ENCODE results near the gene FRMPD2. TPM values are rescaled to one million over a fixed set of nuclear protein-coding genes. Genes with fewer than 3 reads are reported as not detected.
"Not testable (repeated sequence)": the region's sequence is repeated elsewhere in the genome, so short reads cannot be mapped to it uniquely, and the experiment has no call there.

FRMPD2 gene
- total and polyA plus RNA-seq, 4 donors, result 1.8 to 26.7 (median 7.0) TPM

DNA sequence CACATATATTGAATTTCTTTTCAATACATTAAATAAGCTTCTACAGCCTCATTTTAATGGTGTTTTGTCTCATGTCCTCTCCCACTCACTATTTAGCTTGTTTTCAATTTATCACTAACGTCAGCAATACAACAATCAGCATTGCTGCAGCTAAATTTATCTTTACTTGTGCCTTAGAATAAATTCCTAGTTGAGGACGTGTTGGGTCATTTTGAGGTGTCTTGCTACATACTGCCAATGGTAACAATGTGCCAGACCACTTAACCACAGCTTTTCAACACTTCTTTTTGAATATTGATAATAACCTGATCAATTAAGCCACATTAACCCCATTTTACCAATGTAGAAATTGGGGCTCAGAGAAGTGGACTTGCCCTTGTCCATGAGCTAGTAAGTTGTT lies 26.0 kb downstream of the FRMPD2 start:
- Histone ChIP-seq H3K9me3 (ENCODE audit: control insufficient read depth in 4 of 4, insufficient read depth in 3 of 4, low read length in 3 of 4) (peaks cover 0 to 3% (median 1%) of the 10 kb centered on the region in 4 donors), H3K36me3 (ENCODE audit: control insufficient read depth in 4 of 4, insufficient read depth in 4 of 4, low read length in 4 of 4) (no peaks in the 10 kb centered on the region), H3K27ac (ENCODE audit: low read depth in 1 of 2, low read length in 1 of 2) (no peak overlapping the region), H3K9ac (ENCODE audit: insufficient read depth in 1 of 2, low read length in 2 of 2) (no peak overlapping the region), H3K4me1 (ENCODE audit: control insufficient read depth in 5 of 5, insufficient read depth in 5 of 5, low read length in 5 of 5) (peaks cover 0 to 10% (median 0%) of the 10 kb centered on the region in 5 donors), H3K4me3 (no peak overlapping the region), H3K27me3 (ENCODE audit: control insufficient read depth in 3 of 3, insufficient read depth in 3 of 3, low read length in 2 of 3) (no peaks in the 10 kb centered on the region)
- DNase-seq (no peak), ATAC-seq (ENCODE audit: insufficient read depth, low FRiP score) (no peak)
- 39 to 46% methylated on average over 2 of the region's 2 CpGs for WGBS, 2 donors
- TF ChIP-seq, protein P1, sequence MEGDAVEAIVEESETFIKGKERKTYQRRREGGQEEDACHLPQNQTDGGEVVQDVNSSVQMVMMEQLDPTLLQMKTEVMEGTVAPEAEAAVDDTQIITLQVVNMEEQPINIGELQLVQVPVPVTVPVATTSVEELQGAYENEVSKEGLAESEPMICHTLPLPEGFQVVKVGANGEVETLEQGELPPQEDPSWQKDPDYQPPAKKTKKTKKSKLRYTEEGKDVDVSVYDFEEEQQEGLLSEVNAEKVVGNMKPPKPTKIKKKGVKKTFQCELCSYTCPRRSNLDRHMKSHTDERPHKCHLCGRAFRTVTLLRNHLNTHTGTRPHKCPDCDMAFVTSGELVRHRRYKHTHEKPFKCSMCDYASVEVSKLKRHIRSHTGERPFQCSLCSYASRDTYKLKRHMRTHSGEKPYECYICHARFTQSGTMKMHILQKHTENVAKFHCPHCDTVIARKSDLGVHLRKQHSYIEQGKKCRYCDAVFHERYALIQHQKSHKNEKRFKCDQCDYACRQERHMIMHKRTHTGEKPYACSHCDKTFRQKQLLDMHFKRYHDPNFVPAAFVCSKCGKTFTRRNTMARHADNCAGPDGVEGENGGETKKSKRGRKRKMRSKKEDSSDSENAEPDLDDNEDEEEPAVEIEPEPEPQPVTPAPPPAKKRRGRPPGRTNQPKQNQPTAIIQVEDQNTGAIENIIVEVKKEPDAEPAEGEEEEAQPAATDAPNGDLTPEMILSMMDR (IDR thresholded peaks at IDR 0.05; ENCODE audit: control extremely low read depth, extremely low read depth), result no peak

DNA sequence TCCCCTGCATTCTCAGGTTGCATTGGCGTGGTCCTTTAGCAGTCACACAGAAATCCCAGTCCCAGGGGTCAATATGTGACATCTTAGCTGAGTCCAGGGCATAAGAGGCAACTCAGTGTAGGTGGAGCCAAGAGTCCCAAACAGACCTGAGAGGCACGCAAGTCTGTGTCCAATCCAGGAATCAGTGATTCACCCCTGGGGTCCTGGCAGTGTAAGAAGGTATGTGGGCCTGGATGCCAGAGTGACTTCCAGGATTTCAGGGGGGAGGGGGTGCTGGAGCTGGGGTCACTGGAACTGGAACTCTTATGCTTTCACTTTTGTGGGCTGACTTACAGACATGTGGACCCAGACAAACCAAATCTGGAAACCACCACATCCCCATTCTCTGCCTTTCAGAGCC lies 26.8 kb downstream of the FRMPD2 start:
- H3K4me1 ChIP-seq (ENCODE audit: control insufficient read depth in 5 of 5, insufficient read depth in 5 of 5, low read length in 5 of 5), result peaks cover 0 to 10% (median 0%) of the 10 kb centered on the region in 5 donors
- H3K9me3 ChIP-seq (ENCODE audit: control insufficient read depth in 4 of 4, insufficient read depth in 3 of 4, low read length in 3 of 4), result peaks cover 0 to 3% (median 1%) of the 10 kb centered on the region in 4 donors
- 82% methylated on average over 2 of the region's 2 CpGs for WGBS, 2 donors
- TF ChIP-seq, protein P1 (IDR thresholded peaks at IDR 0.05; ENCODE audit: control extremely low read depth, extremely low read depth), result no peak
- H3K27me3 ChIP-seq (ENCODE audit: control insufficient read depth in 3 of 3, insufficient read depth in 3 of 3, low read length in 2 of 3), result no peaks in the 10 kb centered on the region
- H3K9ac ChIP-seq (ENCODE audit: insufficient read depth in 1 of 2, low read length in 2 of 2), result no peak overlapping the region
- no peaks in the 10 kb centered on the region for H3K36me3 ChIP-seq (ENCODE audit: control insufficient read depth in 4 of 4, insufficient read depth in 4 of 4, low read length in 4 of 4)
- ATAC-seq (ENCODE audit: insufficient read depth, low FRiP score), result no peak
- no peak for DNase-seq
- no peak overlapping the region for H3K27ac ChIP-seq (ENCODE audit: low read depth in 1 of 2, low read length in 1 of 2)
- no peak overlapping the region for H3K4me3 ChIP-seq

DNA sequence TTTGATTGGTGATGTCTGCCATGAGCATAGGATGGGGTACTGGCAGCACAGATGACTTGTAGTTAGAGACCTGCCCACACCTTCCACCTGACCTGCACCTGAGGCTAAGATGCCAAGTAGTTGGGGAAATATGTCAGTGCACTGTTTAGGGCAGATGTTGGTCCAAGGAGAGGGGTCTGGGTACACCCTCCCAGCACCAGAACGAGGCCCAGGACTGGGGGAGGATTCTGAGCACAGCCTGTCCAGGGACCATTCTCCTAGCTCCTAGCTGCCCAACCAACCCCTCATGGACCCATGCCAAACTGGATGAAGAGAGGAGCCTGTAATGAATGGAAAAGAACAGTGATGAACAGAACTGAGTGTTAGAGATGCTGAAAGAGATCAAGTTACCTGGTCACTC lies 28.0 kb downstream of the FRMPD2 start:
- no peaks in the 10 kb centered on the region for H3K27me3 ChIP-seq (ENCODE audit: control insufficient read depth in 3 of 3, insufficient read depth in 3 of 3, low read length in 2 of 3)
- H3K9ac ChIP-seq (ENCODE audit: insufficient read depth in 1 of 2, low read length in 2 of 2), result no peak overlapping the region
- DNase-seq (no peak), ATAC-seq (ENCODE audit: insufficient read depth, low FRiP score) (no peak)
- H3K27ac ChIP-seq (ENCODE audit: low read depth in 1 of 2, low read length in 1 of 2), result no peak overlapping the region
- peaks cover 0 to 3% (median 1%) of the 10 kb centered on the region in 4 donors for H3K9me3 ChIP-seq (ENCODE audit: control insufficient read depth in 4 of 4, insufficient read depth in 3 of 4, low read length in 3 of 4)
- no peak overlapping the region for H3K4me3 ChIP-seq
- no peaks in the 10 kb centered on the region for H3K36me3 ChIP-seq (ENCODE audit: control insufficient read depth in 4 of 4, insufficient read depth in 4 of 4, low read length in 4 of 4)
- TF ChIP-seq, protein P1 (IDR thresholded peaks at IDR 0.05; ENCODE audit: control extremely low read depth, extremely low read depth), result no peak
- H3K4me1 ChIP-seq (ENCODE audit: control insufficient read depth in 5 of 5, insufficient read depth in 5 of 5, low read length in 5 of 5), result peaks cover 0 to 10% (median 0%) of the 10 kb centered on the region in 5 donors
- 76 to 89% methylated on average over 1 of the region's 1 CpG for WGBS, 2 donors

- DNase-seq, result no peak
- H3K4me1 ChIP-seq (ENCODE audit: control insufficient read depth in 5 of 5, insufficient read depth in 5 of 5, low read length in 5 of 5), result peaks cover 0 to 10% (median 0%) of the 10 kb centered on the region in 5 donors
- no peaks in the 10 kb centered on the region for H3K27me3 ChIP-seq (ENCODE audit: control insufficient read depth in 3 of 3, insufficient read depth in 3 of 3, low read length in 2 of 3)
- no peaks in the 10 kb centered on the region for H3K36me3 ChIP-seq (ENCODE audit: control insufficient read depth in 4 of 4, insufficient read depth in 4 of 4, low read length in 4 of 4)
- ATAC-seq (ENCODE audit: insufficient read depth, low FRiP score), result no peak
- H3K27ac ChIP-seq (ENCODE audit: low read depth in 1 of 2, low read length in 1 of 2), result no peak overlapping the region
- no peak overlapping the region for H3K9ac ChIP-seq (ENCODE audit: insufficient read depth in 1 of 2, low read length in 2 of 2)
- WGBS, 2 donors, result 85 to 87% methylated on average over 3 of the region's 3 CpGs
- TF ChIP-seq, protein P1 (IDR thresholded peaks at IDR 0.05; ENCODE audit: control extremely low read depth, extremely low read depth), result no peak
- peaks cover 0 to 2% (median under 1%) of the 10 kb centered on the region in 4 donors for H3K9me3 ChIP-seq (ENCODE audit: control insufficient read depth in 4 of 4, insufficient read depth in 3 of 4, low read length in 3 of 4)
- no peak overlapping the region for H3K4me3 ChIP-seq
Observed at GRCh38 chr10:48245977-48246376, 28.5 kb downstream of the FRMPD2 start.

- not testable (repeated sequence) for H3K9ac ChIP-seq (ENCODE audit: insufficient read depth in 1 of 2, low read length in 2 of 2); DNase-seq; ATAC-seq (ENCODE audit: insufficient read depth, low FRiP score); H3K36me3 ChIP-seq (ENCODE audit: control insufficient read depth in 4 of 4, insufficient read depth in 4 of 4, low read length in 4 of 4); H3K27ac ChIP-seq (ENCODE audit: low read depth in 1 of 2, low read length in 1 of 2); H3K4me3 ChIP-seq; H3K9me3 ChIP-seq (ENCODE audit: control insufficient read depth in 4 of 4, insufficient read depth in 3 of 4, low read length in 3 of 4); H3K27me3 ChIP-seq (ENCODE audit: control insufficient read depth in 3 of 3, insufficient read depth in 3 of 3, low read length in 2 of 3)
- H3K4me1 ChIP-seq (ENCODE audit: control insufficient read depth in 5 of 5, insufficient read depth in 5 of 5, low read length in 5 of 5), result peaks cover 0 to 10% (median 0%) of the 10 kb centered on the region in 5 donors
- WGBS, 2 donors, result 84 to 90% methylated on average over 5 of the region's 5 CpGs
Observed at GRCh38 chr10:48243921-48244320, 30.6 kb downstream of the FRMPD2 start.
